DND-41 (cell line): ENCODE data around the gene PPM1F.

Experiments used
- ATAC-seq: fragments of 200-7000 bp; cut with Tn5 transposase; 3 replicates; pipeline ENCODE4 v1.9.1; 2021; ENCODE audit warnings: low read depth; ENCODE audit not compliant: insufficient read depth
- DNase-seq: peaks from one replicate; pipeline ENCODE4 v3.0.0-alpha.2; 2020
- H2AFZ ChIP-seq: 2 replicates; pipeline ENCODE4 v1.6.0; 2012; ENCODE audit warnings: low read depth, low read length
- H3K27ac ChIP-seq: 2 replicates; pipeline ENCODE4 v1.5.1; 2012; ENCODE audit warnings: low read length, inconsistent platforms
- H3K27me3 ChIP-seq: fragments of 200-600 bp; sonication (generic); 2 replicates; pipeline ENCODE4 v1.6.0; 2012; ENCODE audit warnings: low read length, mild to moderate bottlenecking, inconsistent platforms; ENCODE audit not compliant: insufficient read depth, poor library complexity
- H3K36me3 ChIP-seq: 2 replicates; pipeline ENCODE4 v1.5.1; 2012; ENCODE audit warnings: low read length, inconsistent platforms; ENCODE audit not compliant: insufficient read depth
- H3K4me1 ChIP-seq: 2 replicates; pipeline ENCODE4 v1.5.1; 2012; ENCODE audit warnings: mild to moderate bottlenecking, low read length; ENCODE audit not compliant: insufficient read depth
- H3K4me2 ChIP-seq: 2 replicates; pipeline ENCODE4 v1.6.0; 2012; ENCODE audit warnings: mild to moderate bottlenecking, moderate library complexity, low read length, inconsistent platforms; ENCODE audit not compliant: insufficient read depth
- H3K4me3 ChIP-seq, 2 experiments: fragments of 200-600 bp in 1 of 2; shearing (Covaris generic) in 1 of 2; 2 replicates each; pipeline ENCODE4 v1.5.1; 2012 to 2016; ENCODE audit warnings: inconsistent platforms in 2 of 2, low read length in 2 of 2, mild to moderate bottlenecking in 2 of 2, low read depth in 1 of 2, moderate library complexity in 1 of 2
- H3K79me2 ChIP-seq: 2 replicates; pipeline ENCODE4 v1.6.0; 2012; ENCODE audit warnings: low read length, inconsistent platforms; ENCODE audit not compliant: insufficient read depth
- H3K9ac ChIP-seq: 2 replicates; pipeline ENCODE4 v1.6.0; 2012; ENCODE audit warnings: low read depth, mild to moderate bottlenecking, inconsistent platforms, low read length, moderate library complexity
- H3K9me3 ChIP-seq: 2 replicates; pipeline ENCODE4 v1.5.1; 2012; ENCODE audit warnings: low read length, moderate library complexity, mild to moderate bottlenecking, inconsistent platforms; ENCODE audit not compliant: insufficient read depth, severe bottlenecking
- H4K20me1 ChIP-seq: 2 replicates; pipeline ENCODE4 v1.6.0; 2012; ENCODE audit warnings: low read length; ENCODE audit not compliant: insufficient read depth
- CTCF ChIP-seq: IDR thresholded peaks from 2 replicates; pipeline ENCODE4 v1.5.1; 2012; ENCODE audit warnings: borderline replicate concordance, low read length, moderate library complexity, mild to moderate bottlenecking; ENCODE audit not compliant: poor library complexity, severe bottlenecking; ENCODE audit errors: extremely low read depth
- EZH2 ChIP-seq: IDR thresholded peaks from 3 replicates; pipeline ENCODE4 v1.6.1; 2012; ENCODE audit warnings: borderline replicate concordance, low read depth, mild to moderate bottlenecking, moderate library complexity, low read length, inconsistent platforms; ENCODE audit not compliant: severe bottlenecking

PPM1F gene

DNA sequence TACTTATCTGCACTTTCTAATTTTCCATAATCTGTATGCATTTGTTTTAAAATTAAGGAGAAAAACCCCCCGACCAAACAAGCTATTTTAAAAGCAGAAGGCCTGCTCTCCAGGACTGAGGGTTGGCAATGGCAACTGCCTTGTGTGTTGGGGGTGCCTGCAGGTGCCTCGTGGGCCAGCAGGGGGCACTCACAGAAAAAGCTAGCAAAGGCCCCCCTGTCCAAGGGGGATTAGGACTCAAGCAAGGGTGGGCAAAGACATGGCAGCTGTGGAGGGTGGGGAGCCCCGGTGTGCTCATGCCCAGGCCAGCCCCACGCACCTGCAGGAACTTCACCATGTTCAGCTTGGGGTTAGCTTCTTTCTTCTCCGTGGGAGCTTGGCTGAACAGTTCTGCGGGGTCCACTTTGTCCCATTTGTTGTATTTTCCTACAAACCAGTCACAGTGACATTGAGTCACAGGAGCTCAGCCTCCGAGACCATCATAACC, 19.7 kb upstream of the PPM1F start:
- H2AFZ ChIP-seq: no peak overlapping the region
- H3K79me2 ChIP-seq: peaks cover 2% of the 10 kb centered on the region; the same call in 1 of the 2 replicates
- H3K9me3 ChIP-seq: no peaks in the 10 kb centered on the region
- H3K27me3 ChIP-seq: no peaks in the 10 kb centered on the region
- H3K4me2 ChIP-seq: no peak overlapping the region
- H4K20me1 ChIP-seq: peaks cover 9% of the 10 kb centered on the region
- peak; percentile 88 for ATAC-seq
- peak; percentile 88 for TF ChIP-seq CTCF
- TF ChIP-seq EZH2: no peak
- H3K4me3 ChIP-seq: no peak overlapping the region
- H3K9ac ChIP-seq: no peak overlapping the region
- H3K4me1 ChIP-seq: no peaks in the 10 kb centered on the region
- H3K27ac ChIP-seq: no peak overlapping the region
- DNase-seq: peak; percentile 71
- peaks cover 80% of the 10 kb centered on the region for H3K36me3 ChIP-seq

DNA sequence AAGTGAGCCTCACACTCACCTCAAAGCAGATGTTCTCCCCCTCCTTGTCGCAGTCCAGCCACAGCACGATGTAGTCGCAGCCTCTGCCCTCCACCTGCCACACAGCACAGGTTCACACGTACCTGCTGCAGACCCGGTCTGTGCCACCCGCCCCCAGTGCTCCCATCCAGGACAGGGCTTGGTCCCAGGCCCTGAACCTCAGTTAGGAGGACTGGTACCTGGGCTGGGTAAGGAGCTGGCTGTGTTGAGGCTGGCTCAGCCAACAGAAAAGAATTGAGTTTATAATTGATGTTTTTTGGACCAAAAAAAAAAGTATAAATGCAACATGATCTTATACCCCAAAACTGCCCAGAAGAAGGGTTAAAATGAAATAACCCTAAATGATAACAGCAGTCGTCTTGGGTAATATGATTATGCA, 19.2 kb upstream of the PPM1F start:
- Histone ChIP-seq H3K27me3 (no peaks in the 10 kb centered on the region), H2AFZ (no peak overlapping the region), H3K4me2 (no peak overlapping the region), H3K36me3 (peaks cover 85% of the 10 kb centered on the region), H3K79me2 (0 out of 2 replicates have a peak, but pooled peaks cover under 1% of the 10 kb centered on the region), H4K20me1 (peaks cover 9% of the 10 kb centered on the region), H3K27ac (no peak overlapping the region), H3K9me3 (no peaks in the 10 kb centered on the region), H3K4me3 (no peak overlapping the region), H3K9ac (no peak overlapping the region), H3K4me1 (no peaks in the 10 kb centered on the region)
- DNase-seq: no peak
- ATAC-seq: no peak
- no peak for TF ChIP-seq EZH2
- no peak for TF ChIP-seq CTCF

DNA sequence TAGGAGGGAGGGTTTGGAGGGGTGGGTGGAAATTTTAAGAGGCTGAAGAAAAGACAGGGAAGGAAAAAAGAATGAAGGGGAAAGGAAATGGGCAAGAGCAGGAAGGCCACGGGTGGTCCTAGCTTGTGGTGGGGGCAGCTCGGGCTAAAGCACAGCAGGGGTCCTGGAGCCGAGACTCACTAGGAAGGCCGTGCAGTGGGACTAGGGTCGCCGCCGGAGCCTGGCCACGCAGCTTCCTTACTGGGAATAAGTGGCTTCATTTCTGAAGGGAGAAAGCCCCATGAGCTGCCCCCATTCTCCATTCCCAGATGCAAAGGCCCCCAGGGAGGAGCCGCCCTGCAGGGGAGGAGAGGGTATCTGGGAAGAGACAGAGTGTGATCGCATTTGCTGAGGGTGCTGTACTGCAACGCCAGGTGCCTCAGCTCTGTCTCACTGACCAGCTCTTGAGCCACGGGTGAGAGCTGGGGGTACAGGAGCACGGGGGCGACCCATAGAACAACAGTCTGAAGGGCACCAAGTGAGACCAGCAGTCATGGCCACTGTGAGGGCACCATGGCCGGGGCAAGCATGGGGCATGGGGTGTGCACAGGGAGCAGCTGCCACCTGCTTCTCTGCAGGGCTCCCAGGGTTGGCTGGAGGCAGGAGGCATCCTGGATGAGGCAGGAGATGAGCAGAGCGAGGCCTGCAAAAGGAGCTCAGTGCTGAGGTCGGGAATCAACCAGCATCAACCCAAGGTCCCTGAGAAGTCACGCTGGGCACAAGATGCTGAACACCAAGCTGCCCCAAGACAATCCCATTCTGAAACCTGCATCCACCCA, 18.4 kb upstream of the PPM1F start:
- no peak overlapping the region for H3K4me2 ChIP-seq
- no peak overlapping the region for H3K27ac ChIP-seq
- no peak overlapping the region for H3K9ac ChIP-seq
- no peaks in the 10 kb centered on the region for H3K9me3 ChIP-seq
- H3K36me3 ChIP-seq: peaks cover 93% of the 10 kb centered on the region
- TF ChIP-seq CTCF: no peak
- TF ChIP-seq EZH2: no peak
- H3K4me1 ChIP-seq: no peaks in the 10 kb centered on the region
- no peak overlapping the region for H2AFZ ChIP-seq
- 0 out of 2 replicates have a peak, but pooled peaks cover 5% of the 10 kb centered on the region for H4K20me1 ChIP-seq
- ATAC-seq (no peak), DNase-seq (no peak)
- H3K27me3 ChIP-seq: no peaks in the 10 kb centered on the region
- H3K79me2 ChIP-seq: no peaks in the 10 kb centered on the region
- H3K4me3 ChIP-seq: no peak overlapping the region
